Purkinje cell (primary cell): ENCODE results near the gene GALK2. TPM values are rescaled to one million over a fixed set of nuclear protein-coding genes. Genes with fewer than 3 reads are reported as not detected.

Source experiments
- polyA plus RNA-seq: library from polyadenylated mRNA; unstranded; fragments of >200 nt; fragmentation: Nextera tagmentation; gene quantifications from 2 replicates; pipeline ENCODE4 v1.2.1, GENCODE V29; 2014

The GALK2 gene
- polyA plus RNA-seq, result 39.2 and 49.0 TPM in 2 replicates

GRCh38 chr15:49169880-49170597 is at the start of gene GALK2:
Gene GALK2 (plus strand): TSS chr15:49170247. CDS start chr15:49170323, 76 bp downstream.

GRCh38 chr15:49155110-49155833 is 14.8 kb upstream of the GALK2 start, which contains the start of gene COPS2:
Gene COPS2 (minus strand): TSS chr15:49155599. CDS start chr15:49155578, 21 bp downstream.

Other genes with a start within 250 kb of the GALK2 start
- 0.06 and 2.9 TPM in 2 replicates for gene SHC4, start 206.3 kb upstream of the GALK2 start, polyA plus RNA-seq
- 146 and 184 TPM in 2 replicates for gene SECISBP2L, start 123.8 kb upstream of the GALK2 start, polyA plus RNA-seq
- gene COPS2, start 14.6 kb upstream of the GALK2 start, polyA plus RNA-seq, result 105 and 140 TPM in 2 replicates